ENCODE measurements around the gene FAM163B.

DNA sequence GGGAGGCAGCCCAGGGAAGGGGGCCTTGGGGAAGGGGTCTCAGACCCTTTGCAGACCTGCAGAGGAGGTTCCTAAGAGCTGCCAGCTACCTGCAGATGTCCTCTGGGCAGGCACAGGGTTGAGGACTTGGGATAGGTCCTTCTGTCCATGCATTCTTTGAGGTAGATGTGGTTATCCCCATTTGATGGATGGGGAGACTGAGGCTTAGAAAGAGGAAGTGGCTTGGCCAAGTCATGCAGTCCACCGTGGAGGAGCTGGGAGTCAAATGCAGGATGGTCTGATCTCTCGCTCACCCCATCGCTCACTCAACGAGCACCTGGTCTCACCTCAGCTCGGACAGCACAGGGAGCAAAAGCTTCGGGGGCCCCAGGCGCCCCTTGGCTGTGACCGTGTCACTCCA lies 54.5 kb downstream of the FAM163B start:
- TF ChIP-seq SPI1 (IDR thresholded peaks at IDR 0.05; ENCODE audit: borderline replicate concordance, low read depth), result no peak
- TF ChIP-seq, protein P1, sequence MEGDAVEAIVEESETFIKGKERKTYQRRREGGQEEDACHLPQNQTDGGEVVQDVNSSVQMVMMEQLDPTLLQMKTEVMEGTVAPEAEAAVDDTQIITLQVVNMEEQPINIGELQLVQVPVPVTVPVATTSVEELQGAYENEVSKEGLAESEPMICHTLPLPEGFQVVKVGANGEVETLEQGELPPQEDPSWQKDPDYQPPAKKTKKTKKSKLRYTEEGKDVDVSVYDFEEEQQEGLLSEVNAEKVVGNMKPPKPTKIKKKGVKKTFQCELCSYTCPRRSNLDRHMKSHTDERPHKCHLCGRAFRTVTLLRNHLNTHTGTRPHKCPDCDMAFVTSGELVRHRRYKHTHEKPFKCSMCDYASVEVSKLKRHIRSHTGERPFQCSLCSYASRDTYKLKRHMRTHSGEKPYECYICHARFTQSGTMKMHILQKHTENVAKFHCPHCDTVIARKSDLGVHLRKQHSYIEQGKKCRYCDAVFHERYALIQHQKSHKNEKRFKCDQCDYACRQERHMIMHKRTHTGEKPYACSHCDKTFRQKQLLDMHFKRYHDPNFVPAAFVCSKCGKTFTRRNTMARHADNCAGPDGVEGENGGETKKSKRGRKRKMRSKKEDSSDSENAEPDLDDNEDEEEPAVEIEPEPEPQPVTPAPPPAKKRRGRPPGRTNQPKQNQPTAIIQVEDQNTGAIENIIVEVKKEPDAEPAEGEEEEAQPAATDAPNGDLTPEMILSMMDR (IDR thresholded peaks at IDR 0.05; ENCODE audit: insufficient read depth, low read length), result no peak
- TF ChIP-seq GABPA (IDR thresholded peaks at IDR 0.05; ENCODE audit: low read depth), result no peak
- no peak for TF ChIP-seq POLR2AphosphoS5 (IDR thresholded peaks at IDR 0.05; ENCODE audit: low read depth)
- no peak for TF ChIP-seq REST (IDR thresholded peaks at IDR 0.05; ENCODE audit: insufficient replicate concordance, low read depth)
